Endometrial microvascular endothelial cells (primary cell): ENCODE measurements around the gene NAA10. TPM values are rescaled to one million over a fixed set of nuclear protein-coding genes. Genes with fewer than 3 reads are reported as not detected.

ENCODE experiments used
- in situ Hi-C: cut with HindIII; loops from 2 replicates; pipeline ENCODE4 v1.10.0; 2017; ENCODE audit warnings: low sequenced_read_pairs, low pct_unique_long_range_greater_than_20kb; ENCODE audit errors: inconsistent ontology term
- total RNA-seq: library from RNA; depleted of rRNA; stranded (reverse); fragments of >200 nt; gene quantifications from one replicate; pipeline ENCODE4 v1.2.3, GENCODE V29; 2015; ENCODE audit errors: inconsistent ontology term

The NAA10 gene
- total RNA-seq, 1 donor from 2014 or later: 216 TPM

DNA sequence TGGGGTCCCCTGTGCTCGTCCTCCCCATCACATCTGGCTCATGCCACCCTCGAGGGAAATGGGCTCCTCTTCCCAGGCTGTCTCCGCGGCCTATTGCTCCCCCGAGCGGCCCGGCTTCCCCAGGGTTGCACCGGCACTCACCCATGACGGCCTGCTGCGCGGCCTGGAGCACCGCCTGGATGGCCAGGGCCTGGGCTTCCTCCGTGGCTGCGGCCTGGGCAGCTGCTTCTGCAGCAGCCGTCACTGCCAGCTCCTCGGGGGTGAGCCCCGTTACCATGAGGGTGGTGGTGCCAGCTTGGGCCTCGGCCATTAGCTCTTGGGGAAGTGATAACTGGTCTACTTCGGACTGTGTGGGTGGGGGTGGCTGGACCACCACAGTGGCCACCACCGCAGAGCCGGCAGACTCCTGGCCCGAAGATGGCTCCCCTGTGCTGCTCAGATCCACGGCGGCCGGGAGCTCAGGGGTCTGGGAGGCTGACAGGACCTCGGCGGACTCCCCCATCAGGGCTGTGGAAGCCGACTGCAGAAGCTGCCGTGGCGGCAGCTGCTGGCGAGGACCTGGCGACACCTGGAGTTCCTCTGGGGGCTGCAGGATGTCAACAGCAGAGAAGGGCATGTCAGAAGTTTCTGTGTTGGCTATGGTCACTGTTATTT is 17.7 kb upstream of the NAA10 start:
- in situ Hi-C loops: no loop called here

DNA sequence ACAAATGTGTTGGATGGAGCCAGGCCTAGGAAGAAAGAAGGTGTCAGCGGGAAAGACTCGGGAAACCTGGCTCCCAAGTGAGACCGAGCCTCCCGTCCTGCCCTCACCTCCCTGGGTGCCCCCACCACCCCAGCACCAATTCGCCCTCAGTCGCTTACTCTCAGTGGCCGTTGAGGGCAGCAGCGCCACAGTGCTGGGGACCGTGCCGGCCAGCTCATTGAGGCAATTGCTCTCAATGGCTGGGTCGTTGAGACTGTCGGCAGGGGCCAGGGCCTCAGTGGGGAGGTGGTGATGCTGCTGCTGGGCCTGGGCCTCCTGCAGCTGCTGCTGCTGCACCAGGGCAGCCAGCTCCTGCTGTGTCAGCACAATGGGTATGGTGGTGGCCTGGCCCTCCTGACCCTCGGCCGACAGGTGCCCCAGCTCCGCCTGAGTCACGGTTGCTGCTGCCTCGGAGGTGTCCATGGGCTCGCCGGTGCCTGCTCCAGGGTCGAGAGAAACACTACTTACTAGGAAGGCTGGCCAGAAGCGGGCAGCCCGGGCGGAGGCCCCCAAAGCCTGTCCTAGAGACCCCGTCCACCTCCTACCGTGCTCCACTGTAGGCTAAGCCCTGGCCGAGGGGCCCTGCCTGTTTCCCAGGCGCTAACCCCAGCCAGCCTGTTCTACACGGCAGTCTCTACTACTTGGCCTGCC is 17.0 kb upstream of the NAA10 start:
- in situ Hi-C loops: no loop called here

DNA sequence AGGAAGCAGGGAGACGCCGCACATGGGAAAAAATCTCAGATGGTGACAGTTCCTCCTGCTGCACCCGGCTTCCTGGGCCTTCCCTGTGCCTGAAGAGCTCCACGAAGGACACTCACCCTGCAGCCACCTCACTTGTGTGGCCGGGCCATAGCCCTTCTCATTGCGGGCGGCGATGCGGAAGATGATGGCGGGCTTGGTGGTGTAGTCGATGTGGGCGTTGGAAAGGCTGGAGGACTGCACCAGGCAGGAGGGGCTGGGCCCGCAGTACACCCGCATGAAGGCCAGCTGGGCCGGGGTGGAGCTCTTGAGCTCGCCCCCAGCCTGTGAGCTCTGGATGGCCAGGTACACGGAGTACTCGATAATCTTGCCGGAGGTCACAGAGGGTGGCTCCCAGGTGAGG is 15.3 kb upstream of the NAA10 start:
- in situ Hi-C loops: no loop called here

DNA sequence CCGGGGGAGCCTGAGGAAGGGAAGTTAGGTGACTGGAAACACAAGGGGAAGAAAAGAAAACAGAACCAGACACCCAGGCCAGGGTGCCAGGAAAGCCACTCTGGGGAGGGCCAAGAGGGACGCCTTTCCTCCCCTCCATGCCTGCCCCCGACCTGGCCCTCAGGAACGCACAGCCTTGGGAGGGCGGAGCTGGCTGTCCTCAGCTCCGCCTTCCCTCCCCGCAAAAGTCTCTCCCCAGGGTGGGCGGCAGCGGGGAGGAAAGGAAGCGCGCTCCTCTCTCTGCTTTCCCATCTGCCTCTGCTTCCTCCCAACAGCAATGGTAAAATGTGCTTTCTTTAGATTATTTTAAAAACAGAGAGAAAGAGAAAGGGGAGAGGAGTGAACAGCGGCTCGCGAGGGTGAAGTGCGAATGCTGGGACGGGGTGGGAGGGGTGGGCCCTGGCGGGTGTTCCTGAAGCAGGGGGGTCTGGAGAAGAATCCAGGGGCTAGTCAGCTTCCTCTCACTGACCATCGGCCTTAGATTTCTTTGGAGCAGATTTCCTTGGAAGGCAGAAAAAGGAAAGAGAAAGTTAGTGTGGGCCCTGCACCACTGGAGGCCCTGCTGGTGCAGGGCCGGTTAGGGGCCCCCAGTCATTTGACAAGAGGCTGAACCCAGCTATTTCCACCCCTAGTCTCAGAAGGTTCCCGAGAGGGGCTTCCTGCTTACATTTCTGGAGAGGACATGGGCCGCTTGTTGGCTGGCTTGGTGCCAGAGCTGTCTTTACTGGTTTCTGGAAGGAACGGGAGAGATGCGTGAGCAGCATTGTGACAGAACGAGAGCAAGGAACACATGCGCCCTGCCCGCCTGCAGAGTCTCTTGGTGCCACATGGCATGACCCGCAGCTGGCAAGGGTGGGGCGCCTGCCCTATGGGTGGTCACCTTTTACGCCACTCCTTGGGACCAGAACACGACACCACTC is 14.3 kb upstream of the NAA10 start:
- in situ Hi-C loops: no loop called here

DNA sequence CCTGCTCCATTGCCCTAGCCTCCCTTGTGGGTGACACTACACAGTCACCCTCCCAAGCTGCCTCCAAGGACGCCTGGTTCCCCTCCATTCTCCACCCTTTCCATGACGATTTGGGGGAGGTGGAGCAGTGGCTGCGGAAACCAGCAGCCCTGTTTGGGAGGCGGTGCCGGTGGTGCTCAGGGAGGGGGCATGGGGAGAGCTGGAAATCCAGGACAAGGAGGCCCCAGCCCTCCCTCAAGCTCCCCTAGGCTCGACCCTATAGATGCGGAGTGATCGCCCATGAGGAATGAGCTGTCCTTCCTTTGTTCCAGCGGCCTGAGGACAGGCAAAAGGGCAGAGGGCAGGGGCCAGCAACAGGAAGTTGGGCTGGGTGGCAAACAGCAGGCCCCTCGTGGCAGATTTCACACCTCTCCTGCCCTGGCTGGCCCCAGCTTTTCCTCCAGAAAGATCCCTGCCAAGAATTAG is 13.2 kb upstream of the NAA10 start:
- in situ Hi-C loops: no loop called here

DNA sequence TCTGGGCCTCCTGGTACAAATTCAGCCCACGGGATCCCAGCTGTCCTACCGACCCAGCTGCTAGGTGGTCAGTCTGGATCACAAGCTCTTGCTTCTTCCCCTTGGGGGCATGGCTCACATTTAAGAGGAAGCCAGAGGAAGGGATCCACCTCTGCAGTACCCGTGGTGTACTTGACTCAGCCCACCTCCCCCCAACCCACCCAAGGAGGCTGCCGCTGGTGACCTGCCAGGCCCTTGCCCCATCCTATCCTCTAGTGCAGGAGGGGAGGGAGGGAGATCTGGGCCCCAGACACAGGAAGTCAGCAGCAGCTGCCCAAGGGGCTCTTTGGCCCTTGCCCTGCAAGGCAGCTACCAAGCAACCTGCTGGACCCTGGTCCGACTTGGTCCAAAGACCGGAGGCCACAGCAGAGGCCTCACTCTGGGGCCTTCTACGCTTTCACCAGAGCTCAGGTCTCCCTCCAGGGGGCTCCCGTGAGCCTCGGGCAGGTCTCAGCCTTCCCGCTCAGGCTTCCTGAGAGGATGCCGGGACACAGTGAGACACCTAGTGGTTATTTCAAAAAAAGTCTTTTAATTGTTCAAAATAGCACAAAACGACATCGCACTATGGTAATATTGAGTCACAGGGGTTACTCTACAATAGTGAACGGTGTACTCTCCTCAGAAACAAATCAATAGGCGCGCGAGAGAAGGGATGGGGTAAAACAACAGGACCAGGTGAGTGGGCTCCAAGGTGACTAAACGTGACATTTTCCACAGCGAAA is 12.4 kb upstream of the NAA10 start:
- in situ Hi-C loops: no loop called here

DNA sequence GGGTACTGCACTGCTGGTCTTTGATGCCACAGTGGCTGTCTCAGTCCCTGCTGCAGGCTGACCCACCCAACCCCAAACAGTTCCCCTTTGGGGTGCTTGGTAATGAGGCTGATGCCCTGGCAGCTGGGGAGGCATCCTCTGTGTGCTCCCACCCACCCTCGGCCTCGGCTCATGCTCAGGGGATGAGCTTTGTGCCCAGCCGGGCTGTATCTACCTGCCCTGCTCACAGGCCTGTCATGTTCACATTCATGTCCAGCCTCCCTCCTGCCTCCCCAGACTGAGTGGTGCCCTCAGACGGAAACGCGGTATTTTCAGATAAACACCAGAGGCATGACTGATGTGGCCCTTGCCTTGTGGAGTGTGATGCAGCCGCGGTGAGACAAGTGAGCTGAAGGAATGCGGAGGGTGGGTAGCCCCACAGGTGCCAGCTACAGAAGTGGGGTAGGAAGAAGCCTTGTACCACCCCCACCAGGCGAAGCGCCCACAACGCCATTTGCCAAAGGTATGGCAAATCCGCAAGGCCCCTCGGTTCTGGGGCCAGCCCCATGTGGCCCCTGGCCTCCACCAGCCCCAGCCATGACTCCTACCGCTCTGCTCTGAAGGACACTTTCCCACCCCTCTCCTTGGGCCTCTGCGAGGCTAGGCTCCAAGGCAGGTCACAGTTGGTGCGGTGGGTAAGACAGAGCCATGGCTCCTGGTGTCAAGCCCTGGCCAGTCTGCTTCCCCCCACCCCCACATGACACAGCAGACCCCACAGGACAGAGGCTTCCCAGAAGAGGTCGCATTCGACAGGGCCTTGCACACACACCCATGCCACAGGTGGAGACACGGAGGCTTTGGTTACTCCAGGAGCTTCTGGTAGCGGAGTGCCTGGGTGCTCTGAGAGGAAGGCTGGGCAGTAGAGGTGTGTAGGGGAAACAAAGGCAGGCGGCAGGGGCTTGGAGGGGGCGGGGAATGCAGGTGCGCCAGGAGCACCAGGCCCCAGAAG is 11.4 kb upstream of the NAA10 start:
- in situ Hi-C loops: no loop called here

DNA sequence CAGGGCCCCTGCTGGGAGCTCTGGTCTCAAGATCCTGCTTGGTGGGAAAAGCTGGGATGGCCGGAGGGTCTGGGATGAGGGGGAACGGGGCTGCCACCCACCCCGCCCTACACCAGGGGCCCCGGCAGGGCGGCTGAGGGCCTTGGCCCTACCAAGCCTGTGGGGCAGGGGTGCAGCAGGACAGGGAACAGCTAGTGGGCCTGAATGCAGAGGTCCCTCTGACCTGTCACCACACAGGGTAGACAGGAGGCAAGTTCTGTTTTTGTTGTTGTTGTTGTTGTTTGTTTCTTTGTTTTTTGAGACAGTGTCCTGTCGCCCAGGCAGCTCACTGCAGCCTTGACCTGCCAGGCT is 9.9 kb upstream of the NAA10 start:
- in situ Hi-C loops: no loop called here

DNA sequence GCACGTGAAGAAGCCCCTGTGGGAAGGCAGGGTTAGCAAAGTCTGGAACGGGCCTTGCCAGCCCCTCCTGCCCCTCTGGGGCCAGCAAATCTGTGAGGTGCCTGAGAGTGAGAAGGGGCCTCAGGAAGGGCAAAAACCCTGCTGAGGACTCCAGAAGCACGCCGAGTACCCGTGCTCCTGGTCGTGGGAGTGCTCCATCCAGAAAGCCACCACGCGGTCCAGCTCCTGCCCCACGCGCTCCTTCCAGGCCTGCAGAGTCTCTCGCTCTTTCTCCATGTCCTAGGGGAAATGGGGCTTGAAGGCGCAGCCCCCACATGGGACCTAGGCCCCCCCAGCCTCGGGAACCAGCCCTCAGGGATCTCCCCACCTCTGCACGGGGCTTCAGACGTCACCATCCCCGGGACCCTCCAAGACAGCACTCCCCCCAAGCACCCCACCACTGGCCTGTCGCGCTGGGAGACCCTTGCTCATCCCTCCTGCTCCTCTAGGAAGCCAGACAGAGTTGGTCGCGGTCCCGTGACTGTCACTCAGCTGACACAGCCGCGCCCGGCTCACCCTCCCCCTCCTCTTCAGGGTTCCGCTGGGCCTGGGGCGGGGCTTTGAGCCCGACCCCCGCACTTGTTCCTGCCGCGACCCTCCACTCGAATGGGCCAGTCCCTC is 9.4 kb upstream of the NAA10 start, which contains the start of gene RENBP:
TSS of gene RENBP (minus strand) at position 504 of the 660 bp plus-strand sequence. CDS start at position 471, 33 bp downstream.
- in situ Hi-C loops: no loop called here

DNA sequence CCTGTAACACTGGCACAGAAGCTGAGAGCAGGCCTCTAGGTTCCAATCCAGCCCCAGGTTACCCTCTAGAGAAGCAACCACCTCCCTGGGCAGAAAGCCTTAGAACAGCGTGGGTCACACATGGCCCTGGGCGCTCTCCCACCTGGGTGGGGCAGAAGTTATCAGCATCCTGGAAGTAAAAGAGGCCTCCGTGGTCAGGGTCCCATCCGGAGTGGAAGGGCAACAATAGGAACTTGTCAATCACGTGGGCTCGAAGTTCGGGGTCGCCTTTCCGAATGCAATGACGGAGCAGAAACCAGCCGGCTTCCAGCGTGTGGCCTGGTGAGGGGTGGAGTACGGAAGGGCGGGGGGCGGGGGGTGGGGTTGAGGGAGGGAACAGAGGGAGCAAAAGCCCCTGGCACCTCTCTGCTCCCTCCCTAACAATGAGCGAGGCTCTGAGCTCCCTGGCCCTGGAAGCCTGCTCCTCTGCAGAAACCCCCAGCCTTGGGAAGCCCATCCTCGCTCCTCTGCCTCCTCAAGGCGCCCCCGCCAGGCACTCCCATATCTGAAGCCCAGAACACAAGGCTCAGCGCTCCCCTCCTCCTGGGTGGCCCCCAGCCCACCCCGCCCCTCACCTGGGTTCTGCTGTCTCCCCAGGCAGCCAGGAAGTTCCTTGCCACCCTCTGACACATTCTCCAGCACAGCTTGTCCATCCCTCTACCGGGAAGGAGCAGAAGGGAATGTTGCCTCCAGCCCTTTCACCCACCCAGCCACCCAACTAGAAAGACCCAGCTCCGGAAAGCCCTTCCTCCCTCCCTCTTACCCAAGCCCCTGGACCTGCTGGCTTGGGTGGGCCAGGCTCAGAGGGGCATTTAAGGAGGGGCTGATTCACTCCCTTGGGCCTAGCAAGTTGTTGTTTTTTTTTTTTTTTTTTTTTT is 6.8 kb upstream of the NAA10 start:
- in situ Hi-C loops: no loop called here

DNA sequence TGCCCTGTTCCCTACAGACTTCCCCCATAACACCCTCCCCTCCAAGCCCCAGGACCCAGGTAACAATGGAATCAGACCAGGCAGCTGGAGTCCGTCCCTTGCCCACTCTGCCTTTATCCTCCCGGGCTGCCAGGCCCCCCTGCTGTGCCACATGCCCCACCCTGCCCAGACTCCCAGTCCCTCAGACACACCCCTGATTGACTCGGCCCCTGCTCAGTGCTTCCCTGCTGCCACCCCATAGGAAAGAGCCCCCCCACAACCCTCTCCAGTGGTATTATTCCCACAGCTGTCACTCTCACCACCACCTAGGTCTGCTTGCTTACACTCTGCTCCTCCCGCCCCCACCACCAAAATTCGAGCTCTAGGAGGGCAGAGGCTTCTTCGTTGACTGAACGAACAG is 4.7 kb upstream of the NAA10 start:
- in situ Hi-C loops: no loop called here

DNA sequence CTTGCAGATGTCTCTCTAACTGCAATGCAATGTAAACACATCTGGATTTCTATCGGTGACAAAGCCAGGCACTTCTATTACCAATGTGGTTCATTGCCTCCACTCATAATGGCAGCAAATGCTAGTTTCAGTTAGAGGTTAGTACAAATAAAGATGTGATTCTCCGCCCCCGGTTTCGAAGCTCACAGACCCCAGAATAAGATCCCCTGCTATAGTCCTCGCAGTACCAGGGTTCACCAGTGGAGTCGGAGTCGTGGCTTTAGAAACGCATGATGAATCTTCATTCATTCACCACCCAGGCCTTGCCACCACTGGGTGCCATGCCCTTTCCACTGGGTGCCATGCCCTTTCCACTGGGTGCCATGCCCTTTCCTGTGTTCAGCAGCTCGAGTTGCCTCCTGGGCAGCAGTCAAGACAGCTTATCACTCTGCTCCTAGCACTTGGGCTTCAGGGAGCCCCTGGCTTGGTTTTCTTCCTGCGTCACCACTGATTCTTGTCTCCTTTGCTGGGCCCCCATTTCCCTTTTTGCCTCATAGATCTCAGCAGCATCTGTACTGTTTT is 3.5 kb upstream of the NAA10 start:
- in situ Hi-C loops: no loop called here

DNA sequence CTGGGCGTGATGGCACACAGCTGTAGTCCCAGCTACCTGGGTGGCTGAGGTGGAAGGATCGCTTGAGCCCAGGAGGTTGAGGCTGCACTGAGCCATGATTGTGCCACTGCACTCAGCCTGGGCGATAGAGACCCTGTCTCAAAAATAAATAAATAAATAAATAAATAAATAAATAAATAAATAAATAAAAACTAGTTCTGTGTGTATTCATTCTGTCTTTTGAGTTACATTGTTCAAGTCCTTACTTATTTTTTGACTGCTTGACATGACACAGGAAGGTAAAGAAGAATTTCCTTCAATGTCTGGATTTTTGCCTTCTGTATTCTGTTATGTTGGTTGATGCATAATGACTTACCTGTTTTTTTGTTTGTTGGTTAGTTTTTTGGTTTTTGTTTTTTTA is 2.2 kb upstream of the NAA10 start:
- in situ Hi-C loops: no loop called here

DNA sequence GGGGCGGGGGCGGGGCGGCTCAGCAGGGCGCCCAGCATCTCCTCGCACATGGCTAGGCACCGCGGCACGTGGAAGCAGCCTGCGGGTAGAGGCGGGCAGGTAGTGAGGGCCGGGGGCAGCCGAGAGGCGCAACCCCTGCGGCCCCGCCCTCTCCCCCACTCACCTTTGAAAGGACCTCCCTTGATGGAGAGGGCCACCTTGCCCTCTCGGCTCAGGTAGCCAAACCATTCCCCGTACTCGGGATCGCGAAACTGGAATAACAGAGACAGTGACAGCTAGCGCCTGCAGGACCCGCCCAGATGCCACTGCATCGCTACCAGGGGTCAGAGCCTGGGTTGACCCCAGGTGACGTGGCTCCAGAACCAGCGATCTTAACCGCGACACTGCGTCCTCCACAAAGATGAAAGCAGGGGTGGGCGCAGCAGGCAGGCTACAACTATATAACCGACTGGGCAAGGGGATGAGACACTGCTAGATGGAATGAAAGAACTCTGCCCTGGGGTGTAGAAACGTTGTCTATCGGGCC is 552 bp upstream of the NAA10 start:
- in situ Hi-C loops: no loop called here

DNA sequence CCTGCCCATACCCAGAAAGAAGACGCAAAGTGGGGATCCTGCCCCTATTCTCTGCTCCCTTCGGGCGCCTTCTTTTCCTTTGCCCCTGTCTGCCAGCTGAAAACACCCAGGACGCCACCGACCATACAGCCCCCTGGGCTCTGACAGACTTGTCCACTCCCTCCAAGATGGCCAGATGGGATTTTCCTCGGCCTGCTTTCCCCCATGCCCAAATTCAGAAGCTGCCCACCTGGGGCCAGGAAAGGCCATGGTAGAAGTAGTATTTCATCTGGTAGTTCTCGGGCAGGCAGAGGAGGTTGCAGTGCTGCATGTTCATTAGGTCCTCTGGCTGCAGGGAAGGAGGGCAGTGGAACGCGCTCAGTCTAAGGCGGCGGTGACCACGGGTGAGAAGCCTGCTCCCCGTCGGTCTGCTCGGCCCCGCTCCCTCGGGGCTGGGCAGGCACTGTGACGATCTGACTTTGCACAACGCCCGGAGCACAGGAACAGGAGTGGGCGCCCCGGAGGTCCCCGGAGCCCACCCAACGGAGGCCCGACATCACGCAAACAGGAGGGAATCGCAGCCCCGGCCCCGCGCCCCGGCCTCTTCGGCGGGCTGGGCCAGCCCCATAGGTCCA is 582 bp downstream of the NAA10 start:
- in situ Hi-C loops: no loop called here
